GM12878 (cell line): Measurements from ENCODE around the gene ESR2. TPM values are rescaled to one million over a fixed set of nuclear protein-coding genes. Genes with fewer than 3 reads are reported as not detected.

Source experiments
- ATAC-seq: fragments of 200-7000 bp; cut with Tn5 transposase; 3 replicates; pipeline ENCODE4 v1.9.1; 2020; ENCODE audit warnings: mild to moderate bottlenecking, moderate library complexity
- BruUV-seq: library from RNA; stranded (reverse); fragments of 400-500 nt; replicated peaks from 2 replicates; lab custom pipeline; 2021; lab: Mats Ljungman, UMichigan
- CTCF ChIA-PET: fragments of 300-600 bp; sonication (Branson Sonifier 250); formaldehyde crosslinking; extraction: SDS; loops from one replicate; lab custom pipeline; 2021; ENCODE audit warnings: inconsistent platforms; lab: Yijun Ruan, JAX
- POLR2A ChIA-PET: fragments of 350-600 bp; formaldehyde crosslinking; extraction: SDS; loops from one replicate; lab custom pipeline; 2021; ENCODE audit warnings: inconsistent platforms; lab: Charles Lee
- RAD21 ChIA-PET: fragments of 300-600 bp; sonication (Branson Sonifier 250); formaldehyde crosslinking; loops from one replicate; lab custom pipeline; 2023; ENCODE audit warnings: antibody characterized with exemption; ENCODE audit not compliant: unreplicated experiment; lab: Charles Lee
- SMC1A ChIA-PET: fragments of 300-600 bp; sonication (Branson Sonifier 250); formaldehyde crosslinking; loops from one replicate; lab custom pipeline; 2023; ENCODE audit not compliant: unreplicated experiment, uncharacterized antibody; lab: Charles Lee
- DNase-seq: peaks from one replicate; pipeline ENCODE4 v3.0.0-alpha.2; 2011; ENCODE audit warnings: low read depth, low spot score
- FAIRE-seq: peaks from 3 replicates; lab custom pipeline; 2011; peaks lifted over from hg19 to GRCh38; lab: Jason Lieb, UNC
- H2AFZ ChIP-seq: 2 replicates; pipeline ENCODE4 v1.6.0; 2011; ENCODE audit warnings: low read depth, low read length, control low read depth; ENCODE audit not compliant: control insufficient read depth
- H3K27ac ChIP-seq: 2 replicates; pipeline ENCODE4 v1.5.1; 2011; ENCODE audit warnings: control low read depth; ENCODE audit not compliant: control insufficient read depth, insufficient read depth
- H3K27me3 ChIP-seq, 2 experiments: replicated peaks in 1 of 2; 2 replicates each; pipeline versions ENCODE4 v1.6.0 to v1.6.1; 2011; ENCODE audit warnings: low read length in 1 of 2; ENCODE audit not compliant: control insufficient read depth in 2 of 2, insufficient read depth in 2 of 2
- H3K36me3 ChIP-seq, 2 experiments: 2 replicates each; pipeline ENCODE4 v1.5.1; 2011; ENCODE audit warnings: low read length in 1 of 2; ENCODE audit not compliant: control insufficient read depth in 2 of 2, insufficient read depth in 2 of 2
- H3K4me1 ChIP-seq: 2 replicates; pipeline ENCODE4 v1.6.1; 2011; ENCODE audit warnings: mild to moderate bottlenecking, low read length, moderate library complexity, mixed read lengths; ENCODE audit not compliant: control insufficient read depth, insufficient read depth
- H3K4me2 ChIP-seq: 2 replicates; pipeline ENCODE4 v1.6.0; 2011; ENCODE audit warnings: control low read depth; ENCODE audit not compliant: control insufficient read depth, insufficient read depth
- H3K4me3 ChIP-seq: fragments of 200-600 bp; sonication (generic); 2 replicates; pipeline ENCODE4 v1.5.1; 2016
- H3K79me2 ChIP-seq: 2 replicates; pipeline ENCODE4 v1.6.0; 2011; ENCODE audit warnings: low read length; ENCODE audit not compliant: control insufficient read depth, insufficient read depth
- H3K9ac ChIP-seq: 2 replicates; pipeline ENCODE4 v1.8.0; 2011; ENCODE audit warnings: low read length, control low read depth, mixed read lengths; ENCODE audit not compliant: control insufficient read depth, insufficient read depth
- H3K9me3 ChIP-seq: replicated peaks from 3 replicates; pipeline ENCODE4 v1.5.1; 2011; ENCODE audit warnings: mild to moderate bottlenecking, low read length; ENCODE audit not compliant: control insufficient read depth, insufficient read depth
- H4K20me1 ChIP-seq: 2 replicates; pipeline ENCODE4 v1.6.0; 2011; ENCODE audit not compliant: control insufficient read depth, insufficient read depth
- GATAD2B ChIP-seq: fragments of 450-650 bp; conservative IDR thresholded peaks from 2 replicates; pipeline ENCODE4 v1.6.1; 2017; ENCODE audit warnings: low read depth, mild to moderate bottlenecking, moderate library complexity
- HDAC6 ChIP-seq: fragments of 200-600 bp; sonication (generic); IDR thresholded peaks from one replicate; pipeline ENCODE4 v1.8.0; 2017; ENCODE audit warnings: antibody characterized with exemption; ENCODE audit not compliant: unreplicated experiment
- KAT2A ChIP-seq: conservative IDR thresholded peaks from 2 replicates; pipeline ENCODE4 v1.6.1; 2011; ENCODE audit warnings: low read depth, low read length; ENCODE audit not compliant: control insufficient read depth
- NFXL1 ChIP-seq: fragments of 450-650 bp; IDR thresholded peaks from 2 replicates; pipeline ENCODE4 v1.6.1; 2017; ENCODE audit warnings: antibody characterized with exemption, mild to moderate bottlenecking, borderline replicate concordance
- SMAD1 ChIP-seq: fragments of 450-650 bp; IDR thresholded peaks from 2 replicates; pipeline ENCODE4 v1.6.1; 2018; ENCODE audit warnings: mild to moderate bottlenecking, low read depth; ENCODE audit not compliant: partially characterized antibody
- SMC3 ChIP-seq: IDR thresholded peaks from 2 replicates; pipeline ENCODE4 v1.6.1; 2011; ENCODE audit warnings: low read length, improper control_type of control experiment, borderline replicate concordance
- WGBS: methylation state at CpG from one replicate; pipeline ENCODE4 v1.1.6; 2016; ENCODE audit warnings: low lambda C conversion rate; ENCODE audit not compliant: insufficient replicate concordance, insufficient coverage; ENCODE audit errors: missing lambda C conversion rate; 5-methylcytosine and 5-hydroxymethylcytosine counted together
- in situ Hi-C: fragments of 300-500 bp; cut with MboI; formaldehyde crosslinking; loops from 9 replicates; pipeline ENCODE4 v1.14.3; 2018; ENCODE audit warnings: mixed read lengths
- intact Hi-C: fragments of 100-400 bp; cut with micrococcal nuclease; formaldehyde crosslinking; loops from one replicate; pipeline ENCODE4 v1.14.2; 2022; ENCODE audit not compliant: unreplicated experiment
- polyA plus RNA-seq, 11 experiments: library from polyadenylated mRNA; depleted of rRNA in 4 of 11; unstranded in 6 of 11; stranded (reverse) in 5 of 11; fragments of >200 nt; fragmentation: Nextera tagmentation in 4 of 11; fragmentation: Illumina TruSeq in 1 of 11; extraction: Ambion mirVana in 4 of 11; extraction: Trizol in 1 of 11; gene quantifications; 1 replicate in 1 of 11; 2 replicates in 10 of 11; pipeline versions ENCODE4 v1.2.1 to v1.2.3, GENCODE V29; 2011 to 2016; ENCODE audit warnings: inconsistent platforms in 2 of 11, missing spikeins in 2 of 11, low read depth in 1 of 11
- total RNA-seq, 4 experiments: library from RNA; depleted of rRNA in 3 of 4; stranded (reverse); fragments of >200 nt in 3 of 4; fragmentation: Illumina TruSeq in 1 of 4; extraction: Trizol in 1 of 4; gene quantifications; 2 replicates each; pipeline versions ENCODE4 v1.2.1 to v1.2.3, GENCODE V29; 2013 to 2021
- TF ChIP-seq, protein P1 (sequence below): fragments of 450-650 bp; IDR thresholded peaks from 2 replicates; pipeline ENCODE4 v1.6.1; 2017; ENCODE audit warnings: mild to moderate bottlenecking, moderate library complexity
- TF ChIP-seq, protein P2 (sequence below): fragments of 450-650 bp; IDR thresholded peaks from 2 replicates; pipeline ENCODE4 v1.6.1; 2017; ENCODE audit warnings: antibody characterized with exemption, mild to moderate bottlenecking, moderate library complexity

ESR2 gene
- total and polyA plus RNA-seq, 10 of the 15 experiments (the other 5 are each of a cell fraction or from before 2014, with no cell fraction given), result 0.29 to 2.6 (median 0.81) TPM

DNA sequence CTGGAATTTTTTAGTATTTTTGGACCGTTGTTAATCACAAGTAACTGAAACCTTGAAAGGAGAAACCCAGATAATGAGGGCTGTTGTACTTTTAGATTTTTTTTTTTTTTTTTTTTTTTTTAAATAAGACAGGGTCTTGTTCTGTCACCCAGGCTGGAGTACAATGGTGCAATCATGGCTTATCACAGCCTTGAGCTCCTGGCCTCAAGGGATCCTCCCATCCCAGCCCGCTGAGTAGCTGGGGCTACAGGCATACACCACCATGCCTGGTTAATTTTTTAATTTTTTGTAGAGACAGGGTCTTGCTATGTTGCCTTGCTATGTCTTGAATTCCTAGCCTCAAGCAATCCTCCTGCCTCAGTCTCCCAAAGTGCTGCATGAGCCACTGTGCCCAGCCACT, 229.7 kb downstream of the ESR2 start:
- WGBS, result 100% methylated on average over 2 of the region's 2 CpGs
- in situ Hi-C loops, result no loop called here
- ChIA-PET SMC1A (no interaction called here), RAD21 (no interaction called here), CTCF (no interaction called here)
- BruUV-seq, result no TSS peak
- Histone ChIP-seq H3K4me1 (no peaks in the 10 kb centered on the region), H3K36me3 (peaks cover 0 to 4% of the 10 kb centered on the region in 2 experiments; a peak in 3 of 4 replicates), H3K27me3 (no peaks in the 10 kb centered on the region), H3K4me3 (no peak overlapping the region), H2AFZ (no peak overlapping the region)
- ATAC-seq (no peak), FAIRE-seq (no peak)
- intact Hi-C loops, result loop anchor here (10.0 kb wide), 1 partner anchor 230 kb away; the partner anchor contains the start of gene ESR2
- TF ChIP-seq KAT2A (no peak), SMAD1 (no peak), HDAC6 (no peak), GATAD2B (no peak), SMC3 (no peak), NFXL1 (no peak)
- TF ChIP-seq, protein P1, sequence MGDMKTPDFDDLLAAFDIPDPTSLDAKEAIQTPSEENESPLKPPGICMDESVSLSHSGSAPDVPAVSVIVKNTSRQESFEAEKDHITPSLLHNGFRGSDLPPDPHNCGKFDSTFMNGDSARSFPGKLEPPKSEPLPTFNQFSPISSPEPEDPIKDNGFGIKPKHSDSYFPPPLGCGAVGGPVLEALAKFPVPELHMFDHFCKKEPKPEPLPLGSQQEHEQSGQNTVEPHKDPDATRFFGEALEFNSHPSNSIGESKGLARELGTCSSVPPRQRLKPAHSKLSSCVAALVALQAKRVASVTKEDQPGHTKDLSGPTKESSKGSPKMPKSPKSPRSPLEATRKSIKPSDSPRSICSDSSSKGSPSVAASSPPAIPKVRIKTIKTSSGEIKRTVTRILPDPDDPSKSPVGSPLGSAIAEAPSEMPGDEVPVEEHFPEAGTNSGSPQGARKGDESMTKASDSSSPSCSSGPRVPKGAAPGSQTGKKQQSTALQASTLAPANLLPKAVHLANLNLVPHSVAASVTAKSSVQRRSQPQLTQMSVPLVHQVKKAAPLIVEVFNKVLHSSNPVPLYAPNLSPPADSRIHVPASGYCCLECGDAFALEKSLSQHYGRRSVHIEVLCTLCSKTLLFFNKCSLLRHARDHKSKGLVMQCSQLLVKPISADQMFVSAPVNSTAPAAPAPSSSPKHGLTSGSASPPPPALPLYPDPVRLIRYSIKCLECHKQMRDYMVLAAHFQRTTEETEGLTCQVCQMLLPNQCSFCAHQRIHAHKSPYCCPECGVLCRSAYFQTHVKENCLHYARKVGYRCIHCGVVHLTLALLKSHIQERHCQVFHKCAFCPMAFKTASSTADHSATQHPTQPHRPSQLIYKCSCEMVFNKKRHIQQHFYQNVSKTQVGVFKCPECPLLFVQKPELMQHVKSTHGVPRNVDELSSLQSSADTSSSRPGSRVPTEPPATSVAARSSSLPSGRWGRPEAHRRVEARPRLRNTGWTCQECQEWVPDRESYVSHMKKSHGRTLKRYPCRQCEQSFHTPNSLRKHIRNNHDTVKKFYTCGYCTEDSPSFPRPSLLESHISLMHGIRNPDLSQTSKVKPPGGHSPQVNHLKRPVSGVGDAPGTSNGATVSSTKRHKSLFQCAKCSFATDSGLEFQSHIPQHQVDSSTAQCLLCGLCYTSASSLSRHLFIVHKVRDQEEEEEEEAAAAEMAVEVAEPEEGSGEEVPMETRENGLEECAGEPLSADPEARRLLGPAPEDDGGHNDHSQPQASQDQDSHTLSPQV, result no peak
- TF ChIP-seq, protein P2, sequence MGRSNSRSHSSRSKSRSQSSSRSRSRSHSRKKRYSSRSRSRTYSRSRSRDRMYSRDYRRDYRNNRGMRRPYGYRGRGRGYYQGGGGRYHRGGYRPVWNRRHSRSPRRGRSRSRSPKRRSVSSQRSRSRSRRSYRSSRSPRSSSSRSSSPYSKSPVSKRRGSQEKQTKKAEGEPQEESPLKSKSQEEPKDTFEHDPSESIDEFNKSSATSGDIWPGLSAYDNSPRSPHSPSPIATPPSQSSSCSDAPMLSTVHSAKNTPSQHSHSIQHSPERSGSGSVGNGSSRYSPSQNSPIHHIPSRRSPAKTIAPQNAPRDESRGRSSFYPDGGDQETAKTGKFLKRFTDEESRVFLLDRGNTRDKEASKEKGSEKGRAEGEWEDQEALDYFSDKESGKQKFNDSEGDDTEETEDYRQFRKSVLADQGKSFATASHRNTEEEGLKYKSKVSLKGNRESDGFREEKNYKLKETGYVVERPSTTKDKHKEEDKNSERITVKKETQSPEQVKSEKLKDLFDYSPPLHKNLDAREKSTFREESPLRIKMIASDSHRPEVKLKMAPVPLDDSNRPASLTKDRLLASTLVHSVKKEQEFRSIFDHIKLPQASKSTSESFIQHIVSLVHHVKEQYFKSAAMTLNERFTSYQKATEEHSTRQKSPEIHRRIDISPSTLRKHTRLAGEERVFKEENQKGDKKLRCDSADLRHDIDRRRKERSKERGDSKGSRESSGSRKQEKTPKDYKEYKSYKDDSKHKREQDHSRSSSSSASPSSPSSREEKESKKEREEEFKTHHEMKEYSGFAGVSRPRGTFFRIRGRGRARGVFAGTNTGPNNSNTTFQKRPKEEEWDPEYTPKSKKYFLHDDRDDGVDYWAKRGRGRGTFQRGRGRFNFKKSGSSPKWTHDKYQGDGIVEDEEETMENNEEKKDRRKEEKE, result no peak
- TF ChIP-seq, all 136 proteins: peak for 0
- Histone ChIP-seq H3K79me2 (no peaks in the 10 kb centered on the region), H3K9ac (no peak overlapping the region), H3K27ac (no peak overlapping the region), H4K20me1 (no peaks in the 10 kb centered on the region), H3K4me2 (no peak overlapping the region), H3K9me3 (no peaks in the 10 kb centered on the region)
- DNase-seq, result no peak
- POLR2A ChIA-PET, result no interaction called here
